MCF 10A (cell line): ENCODE data around the gene PRKAR1B. TPM values are rescaled to one million over a fixed set of nuclear protein-coding genes. Genes with fewer than 3 reads are reported as not detected.

Experiments used
- BruUV-seq: library from RNA; stranded (reverse); fragments of 400-500 nt; replicated peaks from 2 replicates; lab custom pipeline; 2021; lab: Mats Ljungman, UMichigan
- CTCF ChIA-PET: fragments of 300-600 bp; sonication (Branson Sonifier 250); formaldehyde crosslinking; extraction: SDS; loops from one replicate; lab custom pipeline; 2021; ENCODE audit warnings: antibody characterized with exemption, inconsistent platforms; lab: Yijun Ruan, JAX
- POLR2A ChIA-PET: fragments of 300-600, 350-650 bp; sonication (Branson Sonifier 250); formaldehyde crosslinking; extraction: SDS; loops from one replicate; lab custom pipeline; 2020; ENCODE audit warnings: antibody characterized with exemption, inconsistent platforms; lab: Yijun Ruan, JAX
- DNase-seq: peaks from one replicate; pipeline ENCODE4 v3.0.0-alpha.2; 2018; ENCODE audit not compliant: unreplicated experiment
- H3K27ac Mint-ChIP-seq: one replicate; pipeline ENCODE4 v1.8.0; 2022; ENCODE audit warnings: mild to moderate bottlenecking, low read depth, mixed read lengths; ENCODE audit not compliant: unreplicated experiment
- H3K27me3 Mint-ChIP-seq: one replicate; pipeline ENCODE4 v1.8.0; 2022; ENCODE audit warnings: mixed read lengths; ENCODE audit not compliant: insufficient read depth, unreplicated experiment
- H3K36me3 Mint-ChIP-seq: one replicate; pipeline ENCODE4 v1.8.0; 2022; ENCODE audit warnings: mild to moderate bottlenecking, moderate library complexity, mixed read lengths; ENCODE audit not compliant: insufficient read depth, unreplicated experiment
- H3K4me1 Mint-ChIP-seq: one replicate; pipeline ENCODE4 v1.8.0; 2022; ENCODE audit warnings: mixed read lengths; ENCODE audit not compliant: insufficient read depth, unreplicated experiment
- H3K4me3 Mint-ChIP-seq: one replicate; pipeline ENCODE4 v1.8.0; 2022; ENCODE audit warnings: mild to moderate bottlenecking, moderate library complexity, mixed read lengths; ENCODE audit not compliant: unreplicated experiment
- H3K9me3 Mint-ChIP-seq: one replicate; pipeline ENCODE4 v1.8.0; 2022; ENCODE audit warnings: mixed read lengths; ENCODE audit not compliant: unreplicated experiment
- intact Hi-C: fragments of 100-400 bp; cut with micrococcal nuclease; formaldehyde crosslinking; loops from 2 replicates; pipeline ENCODE4 v1.14.1; 2022
- total RNA-seq: library from RNA; stranded (reverse); gene quantifications from 2 replicates; pipeline ENCODE4 v1.2.3, GENCODE V29; 2022
- TF ChIP-seq, protein P1 (sequence below): fragments of 200-600 bp; IDR thresholded peaks from one replicate; pipeline ENCODE4 v1.8.0; 2022; ENCODE audit warnings: antibody characterized with exemption, mild to moderate bottlenecking; ENCODE audit not compliant: unreplicated experiment

PRKAR1B gene
- total RNA-seq, 1 experiment from 2014 or later: 31.5 TPM

DNA sequence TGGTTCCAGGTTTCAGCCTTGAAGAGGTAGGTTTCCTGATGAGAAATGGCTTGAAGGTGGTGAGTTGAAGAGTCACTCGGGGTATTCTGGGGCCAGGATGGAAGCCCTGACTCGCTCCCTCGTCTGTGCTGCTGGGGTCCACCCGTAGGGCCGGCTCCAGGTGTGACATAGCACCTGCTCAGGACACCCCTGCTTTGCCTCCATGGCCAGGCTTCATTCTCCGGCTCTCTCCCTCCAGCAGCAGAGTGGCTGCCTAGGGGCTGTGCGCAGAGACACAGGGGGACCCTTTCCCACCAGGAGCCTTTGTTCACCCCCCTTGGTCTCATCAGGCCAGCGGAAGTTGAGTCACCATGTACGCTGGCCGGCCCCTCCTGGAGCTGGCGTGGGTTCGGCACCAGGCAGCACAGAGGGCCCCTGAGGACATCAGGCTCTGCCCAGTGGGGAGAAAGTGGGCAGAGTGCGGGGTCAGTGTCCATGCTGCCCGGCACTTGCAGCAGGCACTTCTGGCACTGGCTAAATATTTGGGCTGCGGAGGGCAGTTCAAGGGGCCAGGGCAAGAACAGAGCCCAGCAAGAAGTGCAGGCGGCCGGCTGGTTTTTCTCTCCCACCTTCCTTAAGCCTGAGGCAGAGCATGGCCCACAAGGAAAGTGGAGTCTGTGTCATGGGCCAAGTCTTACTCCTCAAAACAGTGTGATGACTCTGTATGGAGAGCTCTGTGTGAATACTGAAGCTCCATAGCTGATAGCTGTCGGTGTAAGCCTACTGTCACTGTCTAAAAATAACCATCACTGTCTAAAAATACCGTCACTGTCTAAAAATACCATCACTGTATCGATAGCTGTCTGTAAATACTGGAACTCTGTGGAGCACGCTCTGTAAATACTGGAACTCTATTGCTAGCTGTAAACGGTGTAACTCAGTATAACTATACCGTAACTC, 3.7 kb upstream of the PRKAR1B start:
- Mint-ChIP-seq H3K4me1 (peaks cover 29% of the 10 kb centered on the region), H3K27me3 (no peaks in the 10 kb centered on the region), H3K36me3 (peaks cover 12% of the 10 kb centered on the region), H3K4me3 (no peak overlapping the region), H3K9me3 (no peaks in the 10 kb centered on the region), H3K27ac (no peak overlapping the region)
- CTCF ChIA-PET: interaction anchor here (0.7 to 2.6 kb wide), 11 partner anchors 11 to 419 kb away, joined by 3 to 28 read pairs (median 4); partner anchors contain the start of gene PDGFA
- intact Hi-C loops: no loop called here
- TF ChIP-seq, protein P1, sequence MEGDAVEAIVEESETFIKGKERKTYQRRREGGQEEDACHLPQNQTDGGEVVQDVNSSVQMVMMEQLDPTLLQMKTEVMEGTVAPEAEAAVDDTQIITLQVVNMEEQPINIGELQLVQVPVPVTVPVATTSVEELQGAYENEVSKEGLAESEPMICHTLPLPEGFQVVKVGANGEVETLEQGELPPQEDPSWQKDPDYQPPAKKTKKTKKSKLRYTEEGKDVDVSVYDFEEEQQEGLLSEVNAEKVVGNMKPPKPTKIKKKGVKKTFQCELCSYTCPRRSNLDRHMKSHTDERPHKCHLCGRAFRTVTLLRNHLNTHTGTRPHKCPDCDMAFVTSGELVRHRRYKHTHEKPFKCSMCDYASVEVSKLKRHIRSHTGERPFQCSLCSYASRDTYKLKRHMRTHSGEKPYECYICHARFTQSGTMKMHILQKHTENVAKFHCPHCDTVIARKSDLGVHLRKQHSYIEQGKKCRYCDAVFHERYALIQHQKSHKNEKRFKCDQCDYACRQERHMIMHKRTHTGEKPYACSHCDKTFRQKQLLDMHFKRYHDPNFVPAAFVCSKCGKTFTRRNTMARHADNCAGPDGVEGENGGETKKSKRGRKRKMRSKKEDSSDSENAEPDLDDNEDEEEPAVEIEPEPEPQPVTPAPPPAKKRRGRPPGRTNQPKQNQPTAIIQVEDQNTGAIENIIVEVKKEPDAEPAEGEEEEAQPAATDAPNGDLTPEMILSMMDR: no peak
- BruUV-seq: no TSS peak
- POLR2A ChIA-PET: interaction anchor here (0.6 to 2.3 kb wide), 3 partner anchors 200 to 397 kb away, joined by 3 to 6 read pairs (median 4); partner anchors contain the start of gene PDGFA
- no peak for DNase-seq

DNA sequence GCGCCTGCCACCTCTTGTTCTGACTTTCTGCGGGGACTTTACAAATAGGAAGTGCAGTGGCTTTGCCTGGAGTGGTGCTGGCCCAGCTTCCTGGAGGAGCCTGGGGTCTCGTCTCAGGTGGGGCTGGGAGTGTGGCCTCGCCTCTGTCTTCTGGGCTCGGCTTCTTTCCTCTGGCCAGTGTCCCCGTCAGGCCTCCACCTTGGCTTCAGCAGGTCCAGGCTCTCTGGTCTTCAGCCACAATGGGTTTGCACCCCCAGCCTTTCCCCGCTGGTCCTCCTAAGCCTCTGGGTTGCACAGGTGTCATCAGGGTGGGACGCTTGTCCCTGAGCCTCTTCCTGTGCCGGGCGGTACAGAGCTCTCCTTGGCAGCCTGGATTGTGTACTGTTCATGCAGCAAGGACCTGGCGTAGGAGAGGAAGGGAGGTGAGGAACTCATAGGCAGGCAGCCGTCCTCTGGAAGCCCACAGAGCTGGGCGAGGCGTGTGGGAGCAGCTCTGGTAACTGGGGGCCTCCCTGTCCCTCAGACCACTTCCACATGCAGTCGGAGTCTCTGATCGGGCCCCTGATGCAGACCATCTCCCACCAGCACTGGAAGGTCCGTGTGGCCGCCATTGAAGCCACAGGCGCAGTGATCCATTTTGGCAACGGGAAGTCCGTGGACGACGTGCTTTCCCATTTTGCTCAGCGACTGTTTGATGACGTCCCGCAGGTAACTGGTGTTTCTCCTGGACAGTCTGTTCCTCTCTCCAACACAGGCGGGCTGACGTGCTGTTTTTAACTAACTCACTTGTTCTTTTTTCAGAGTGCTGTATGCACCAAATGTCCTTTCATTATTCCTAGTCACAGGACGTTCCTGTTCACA, 2.3 kb upstream of the PRKAR1B start:
- Mint-ChIP-seq H3K27ac (no peak overlapping the region), H3K9me3 (no peaks in the 10 kb centered on the region), H3K27me3 (no peaks in the 10 kb centered on the region), H3K4me3 (no peak overlapping the region), H3K36me3 (peaks cover 17% of the 10 kb centered on the region), H3K4me1 (peaks cover 39% of the 10 kb centered on the region)
- DNase-seq: no peak
- intact Hi-C loops: loop anchor here (5.0 kb wide), 2 partner anchors 192 to 212 kb away; partner anchors contain the start of gene PDGFA
- POLR2A ChIA-PET: no interaction called here
- CTCF ChIA-PET: interaction anchor here (0.7 to 2.0 kb wide), 3 partner anchors 32 to 408 kb away, joined by 3 to 7 read pairs (median 6); no protein-coding TSS in a partner anchor
- no TSS peak for BruUV-seq
- TF ChIP-seq, protein P1: no peak

DNA sequence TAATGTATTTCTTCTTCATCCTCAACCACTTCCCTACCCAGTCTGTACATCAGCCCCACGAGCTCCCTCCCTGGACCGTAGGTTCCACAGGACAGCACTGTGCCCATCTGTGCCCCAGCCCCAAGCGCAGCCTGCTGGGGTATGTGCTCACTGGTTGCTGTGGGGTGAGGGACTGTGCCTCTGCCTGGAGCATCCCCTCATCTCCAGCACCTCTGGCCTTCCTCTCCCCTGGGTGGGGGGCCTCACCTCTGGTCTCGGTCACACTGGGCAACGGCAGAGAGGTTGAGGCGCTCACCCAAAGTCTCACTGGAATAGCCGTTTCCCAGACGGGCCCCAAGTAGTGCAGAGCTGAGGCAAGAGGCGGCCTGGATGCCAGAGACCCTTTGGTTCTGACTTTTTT, 1.5 kb upstream of the PRKAR1B start:
- intact Hi-C loops: loop anchor here (5.0 kb wide), 2 partner anchors 191 to 211 kb away; partner anchors contain the start of gene PDGFA
- H3K27ac Mint-ChIP-seq: no peak overlapping the region
- peaks cover 47% of the 10 kb centered on the region for H3K4me1 Mint-ChIP-seq
- no TSS peak for BruUV-seq
- no peak for DNase-seq
- ChIA-PET POLR2A (interaction anchor here (0.8 kb wide), 2 partner anchors 38 to 210 kb away, joined by 3 to 4 read pairs; partner anchors contain the start of gene PDGFA), CTCF (interaction anchor here (0.5 to 2.0 kb wide), 5 partner anchors 33 to 407 kb away, joined by 3 to 7 read pairs (median 3); no protein-coding TSS in a partner anchor)
- H3K36me3 Mint-ChIP-seq: peaks cover 24% of the 10 kb centered on the region
- H3K9me3 Mint-ChIP-seq: no peaks in the 10 kb centered on the region
- TF ChIP-seq, protein P1: no peak
- H3K4me3 Mint-ChIP-seq: peak overlapping the region; percentile 74
- no peaks in the 10 kb centered on the region for H3K27me3 Mint-ChIP-seq
